Karpas-422 (cell line): ENCODE measurements around the gene AK5. TPM values are rescaled to one million over a fixed set of nuclear protein-coding genes. Genes with fewer than 3 reads are reported as not detected.
"Not testable (repeated sequence)": the region's sequence is repeated elsewhere in the genome, so short reads cannot be mapped to it uniquely, and the experiment has no call there.

Experiments used
- DNase-seq: peaks from one replicate; pipeline ENCODE4 v3.0.0-alpha.2; 2015
- H2AFZ ChIP-seq: fragments of 200-600 bp; sonication (generic); 2 replicates; pipeline ENCODE4 v1.6.1; 2014; ENCODE audit warnings: antibody characterized with exemption, low read length, mixed read lengths
- H3K27ac ChIP-seq: fragments of 200-600 bp; sonication (generic); 2 replicates; pipeline ENCODE4 v1.5.1; 2014; ENCODE audit warnings: mild to moderate bottlenecking, low read length, moderate library complexity
- H3K27me3 ChIP-seq: fragments of 200-600 bp; sonication (generic); 2 replicates; pipeline ENCODE4 v1.6.1; 2014; ENCODE audit warnings: low read length, mixed read lengths
- H3K36me3 ChIP-seq: fragments of 200-600 bp; sonication (generic); 2 replicates; pipeline ENCODE4 v1.6.1; 2014; ENCODE audit warnings: low read length, mixed read lengths; ENCODE audit not compliant: insufficient read depth
- H3K4me1 ChIP-seq: fragments of 200-600 bp; sonication (generic); 2 replicates; pipeline ENCODE4 v1.6.1; 2014; ENCODE audit warnings: mild to moderate bottlenecking, low read length, mixed read lengths
- H3K4me2 ChIP-seq: fragments of 200-600 bp; sonication (generic); 2 replicates; pipeline ENCODE4 v1.6.1; 2014; ENCODE audit warnings: low read length, low read depth, mild to moderate bottlenecking; ENCODE audit not compliant: poor library complexity, severe bottlenecking
- H3K4me3 ChIP-seq: fragments of 200-600 bp; sonication (generic); 2 replicates; pipeline ENCODE4 v1.5.1; 2014; ENCODE audit warnings: mild to moderate bottlenecking, antibody characterized with exemption, low read length, mixed read lengths
- H3K79me2 ChIP-seq: fragments of 200-600 bp; sonication (generic); 2 replicates; pipeline ENCODE4 v1.6.1; 2014; ENCODE audit warnings: mild to moderate bottlenecking, low read length, mixed read lengths
- H3K9ac ChIP-seq: fragments of 200-600 bp; sonication (generic); 2 replicates; pipeline ENCODE4 v1.6.0; 2014; ENCODE audit warnings: low read length
- H3K9me2 ChIP-seq: fragments of 200-600 bp; sonication (generic), shearing (Covaris generic); replicated peaks from 2 replicates; pipeline ENCODE4 v1.6.0; 2014; ENCODE audit warnings: mild to moderate bottlenecking, low read length, moderate library complexity; ENCODE audit not compliant: insufficient read depth
- H3K9me3 ChIP-seq: fragments of 300-700, 200-600 bp; sonication (generic); 2 replicates; pipeline ENCODE4 v1.6.1; 2014; ENCODE audit warnings: low read length, mixed read lengths
- H4K20me1 ChIP-seq: fragments of 200-600 bp; sonication (generic); 2 replicates; pipeline ENCODE4 v1.6.1; 2014; ENCODE audit warnings: mild to moderate bottlenecking, antibody characterized with exemption, low read length, low read depth; ENCODE audit not compliant: insufficient read depth
- total RNA-seq: library from RNA; depleted of rRNA; stranded (reverse); fragments of >200 nt; shearing (Covaris generic); gene quantifications from 2 replicates; pipeline ENCODE4 v1.2.3, GENCODE V29; 2014; ENCODE audit warnings: low replicate concordance

AK5 gene
- total RNA-seq, 1 experiment from 2014 or later, result not detected

GRCh38 chr1:77412069-77412819 lies 130.4 kb downstream of the AK5 start:
- H3K9me2 ChIP-seq, result no peaks in the 10 kb centered on the region
- no peaks in the 10 kb centered on the region for H3K79me2 ChIP-seq
- H3K4me2 ChIP-seq, result peak overlapping the region; percentile 74
- no peaks in the 10 kb centered on the region for H3K36me3 ChIP-seq
- H2AFZ ChIP-seq, result no peak overlapping the region
- H3K9me3 ChIP-seq, result no peaks in the 10 kb centered on the region
- no peak overlapping the region for H3K4me3 ChIP-seq
- H3K27me3 ChIP-seq, result peaks cover 5% of the 10 kb centered on the region
- no peak overlapping the region for H3K9ac ChIP-seq
- H3K27ac ChIP-seq, result no peak overlapping the region
- H4K20me1 ChIP-seq, result peaks cover 15% of the 10 kb centered on the region
- H3K4me1 ChIP-seq, result peaks cover 31% of the 10 kb centered on the region
- peak; percentile 47 for DNase-seq

GRCh38 chr1:77412820-77413530 lies 131.2 kb downstream of the AK5 start:
- Histone ChIP-seq H3K9ac (no peak overlapping the region), H3K9me3 (no peaks in the 10 kb centered on the region), H4K20me1 (peaks cover 15% of the 10 kb centered on the region), H2AFZ (no peak overlapping the region), H3K27ac (peak overlapping the region; percentile 65), H3K4me3 (peak overlapping the region; percentile 49; the same call in 1 of the 2 replicates), H3K4me2 (peak overlapping the region; percentile 74), H3K79me2 (no peaks in the 10 kb centered on the region), H3K36me3 (no peaks in the 10 kb centered on the region), H3K27me3 (peaks cover 5% of the 10 kb centered on the region), H3K9me2 (no peaks in the 10 kb centered on the region), H3K4me1 (peaks cover 31% of the 10 kb centered on the region)
- DNase-seq, result peak; percentile 77

- Histone ChIP-seq H3K9me3 (no peaks in the 10 kb centered on the region), H3K9ac (no peak overlapping the region), H3K4me1 (peaks cover 31% of the 10 kb centered on the region), H3K36me3 (no peaks in the 10 kb centered on the region), H3K27ac (peak overlapping the region; percentile 65), H3K9me2 (no peaks in the 10 kb centered on the region), H3K4me3 (peak overlapping the region; percentile 49), H2AFZ (no peak overlapping the region), H3K27me3 (peaks cover 5% of the 10 kb centered on the region), H3K79me2 (no peaks in the 10 kb centered on the region), H3K4me2 (peak overlapping the region; percentile 74), H4K20me1 (peaks cover 15% of the 10 kb centered on the region)
- peak; percentile 85 for DNase-seq
These were observed 131.9 kb downstream of the AK5 start for GRCh38 chr1:77413541-77414335.

GRCh38 chr1:77415579-77415978 lies 133.8 kb downstream of the AK5 start:
- Histone ChIP-seq H3K9me3 (no peaks in the 10 kb centered on the region), H3K4me2 (no peak overlapping the region)

GRCh38 chr1:77416692-77417450 lies 135.1 kb downstream of the AK5 start:
- Histone ChIP-seq H3K4me3 (no peak overlapping the region), H3K9ac (no peak overlapping the region), H3K4me2 (no peak overlapping the region), H3K27ac (no peak overlapping the region), H3K9me3 (no peaks in the 10 kb centered on the region), H3K4me1 (peaks cover 30% of the 10 kb centered on the region), H3K79me2 (no peaks in the 10 kb centered on the region), H3K36me3 (no peaks in the 10 kb centered on the region), H4K20me1 (peaks cover 15% of the 10 kb centered on the region), H3K27me3 (peaks cover 3% of the 10 kb centered on the region; the same call in 1 of the 2 replicates), H3K9me2 (no peaks in the 10 kb centered on the region), H2AFZ (no peak overlapping the region)
- DNase-seq, result no peak

More at GRCh38 chr1:77415579-77415978, 133.8 kb downstream of the AK5 start:
- DNase-seq, result no peak
- Histone ChIP-seq H3K27me3 (peaks cover 5% of the 10 kb centered on the region), H4K20me1 (peaks cover 15% of the 10 kb centered on the region), H3K4me1 (peaks cover 31% of the 10 kb centered on the region), H2AFZ (no peak overlapping the region), H3K9me2 (no peaks in the 10 kb centered on the region), H3K4me3 (no peak overlapping the region), H3K9ac (no peak overlapping the region), H3K79me2 (no peaks in the 10 kb centered on the region), H3K27ac (no peak overlapping the region), H3K36me3 (no peaks in the 10 kb centered on the region)

- not testable (repeated sequence) for H3K4me3 ChIP-seq, DNase-seq, H3K79me2 ChIP-seq, H3K36me3 ChIP-seq, H3K9me3 ChIP-seq, H3K9me2 ChIP-seq, H3K4me2 ChIP-seq, H2AFZ ChIP-seq, H3K9ac ChIP-seq, H4K20me1 ChIP-seq, H3K27ac ChIP-seq, H3K27me3 ChIP-seq
- peaks cover 18% of the 10 kb centered on the region for H3K4me1 ChIP-seq
These were observed 136.2 kb downstream of the AK5 start for GRCh38 chr1:77418055-77418454.

GRCh38 chr1:77421504-77422233 lies 139.8 kb downstream of the AK5 start:
- Histone ChIP-seq H3K4me1 (no peaks in the 10 kb centered on the region), H3K36me3 (no peaks in the 10 kb centered on the region), H3K79me2 (no peaks in the 10 kb centered on the region), H3K27ac (no peak overlapping the region), H3K9me2 (no peaks in the 10 kb centered on the region), H3K4me2 (no peak overlapping the region), H3K9me3 (no peaks in the 10 kb centered on the region), H3K4me3 (no peak overlapping the region), H3K27me3 (no peaks in the 10 kb centered on the region; the same call in 1 of the 2 replicates), H4K20me1 (0 out of 2 replicates have a peak, but pooled peaks cover 4% of the 10 kb centered on the region), H3K9ac (no peak overlapping the region), H2AFZ (no peak overlapping the region)
- no peak for DNase-seq
